Fibroblast of skin of abdomen (primary cell): Measurements from ENCODE around the gene POU3F1.
"Not testable (repeated sequence)": the region's sequence is repeated elsewhere in the genome, so short reads cannot be mapped to it uniquely, and the experiment has no call there.

ENCODE experiments used
- DNase-seq: peaks from one replicate; pipeline ENCODE4 v3.0.0-alpha.2; 2013

The POU3F1 gene

DNA sequence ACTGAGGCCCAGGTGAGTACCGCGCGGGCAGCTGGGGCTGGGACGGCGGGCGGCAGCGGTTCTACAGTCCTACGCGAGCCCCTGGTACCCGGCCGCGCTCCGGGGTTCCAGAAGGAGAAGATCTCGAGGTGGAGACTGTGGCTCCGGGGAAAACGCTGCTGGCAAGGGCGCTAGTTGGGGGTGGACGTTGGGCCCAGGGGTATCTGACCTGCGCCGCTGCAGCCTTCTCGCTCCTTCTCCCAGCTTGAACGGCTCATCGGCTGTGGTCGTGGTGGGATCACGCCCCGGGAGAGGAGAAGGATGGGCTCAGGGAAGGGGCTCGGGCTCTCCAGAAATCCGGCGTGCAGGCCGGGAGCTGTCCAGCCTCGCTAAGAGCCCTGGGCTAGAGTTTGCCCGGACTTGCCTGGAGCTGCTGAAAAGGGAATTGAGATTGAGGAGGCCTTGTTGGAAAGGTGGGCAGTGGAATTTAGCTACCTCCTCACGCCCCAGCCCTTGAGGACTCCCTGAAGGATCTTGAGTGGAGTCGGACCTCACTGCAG, 1.1 kb upstream of the POU3F1 start:
- peak; percentile 33 for DNase-seq

DNA sequence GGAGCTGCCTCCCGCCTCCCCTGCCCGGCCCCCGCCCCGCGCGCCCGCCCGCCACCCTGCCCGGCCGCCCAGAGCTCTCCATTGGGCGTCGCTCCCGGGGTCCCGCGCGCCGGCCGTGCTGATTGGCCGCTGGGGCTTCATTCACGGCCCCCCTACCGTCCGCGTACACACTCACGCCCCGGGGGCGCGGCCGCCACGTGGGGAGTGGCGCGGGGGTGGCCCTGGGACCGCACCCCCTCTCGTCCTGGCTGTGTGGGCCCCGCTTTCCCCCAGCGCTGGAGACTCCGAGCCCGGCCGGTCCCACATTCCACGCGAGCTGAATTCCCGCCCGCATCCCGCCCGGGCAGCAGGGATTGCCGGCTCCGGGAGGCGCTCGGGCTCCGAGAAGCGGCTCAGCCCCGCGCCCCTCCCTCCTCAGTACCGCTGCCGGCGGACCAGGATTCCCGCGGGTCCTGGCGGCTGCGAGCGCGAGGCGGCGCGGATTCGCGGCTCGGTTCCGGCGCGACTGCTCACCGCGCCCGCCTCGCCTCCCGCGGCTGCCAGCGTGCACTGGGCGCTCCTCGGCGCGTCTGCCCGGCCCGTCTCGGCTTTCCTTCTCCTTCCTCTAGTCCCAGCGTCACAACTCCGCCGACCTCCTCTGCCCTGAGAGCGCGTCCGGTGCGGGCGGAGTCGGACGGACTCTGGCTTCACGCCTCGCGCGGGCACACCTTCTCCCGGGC, 450 bp upstream of the POU3F1 start:
- peak; percentile 82 for DNase-seq

DNA sequence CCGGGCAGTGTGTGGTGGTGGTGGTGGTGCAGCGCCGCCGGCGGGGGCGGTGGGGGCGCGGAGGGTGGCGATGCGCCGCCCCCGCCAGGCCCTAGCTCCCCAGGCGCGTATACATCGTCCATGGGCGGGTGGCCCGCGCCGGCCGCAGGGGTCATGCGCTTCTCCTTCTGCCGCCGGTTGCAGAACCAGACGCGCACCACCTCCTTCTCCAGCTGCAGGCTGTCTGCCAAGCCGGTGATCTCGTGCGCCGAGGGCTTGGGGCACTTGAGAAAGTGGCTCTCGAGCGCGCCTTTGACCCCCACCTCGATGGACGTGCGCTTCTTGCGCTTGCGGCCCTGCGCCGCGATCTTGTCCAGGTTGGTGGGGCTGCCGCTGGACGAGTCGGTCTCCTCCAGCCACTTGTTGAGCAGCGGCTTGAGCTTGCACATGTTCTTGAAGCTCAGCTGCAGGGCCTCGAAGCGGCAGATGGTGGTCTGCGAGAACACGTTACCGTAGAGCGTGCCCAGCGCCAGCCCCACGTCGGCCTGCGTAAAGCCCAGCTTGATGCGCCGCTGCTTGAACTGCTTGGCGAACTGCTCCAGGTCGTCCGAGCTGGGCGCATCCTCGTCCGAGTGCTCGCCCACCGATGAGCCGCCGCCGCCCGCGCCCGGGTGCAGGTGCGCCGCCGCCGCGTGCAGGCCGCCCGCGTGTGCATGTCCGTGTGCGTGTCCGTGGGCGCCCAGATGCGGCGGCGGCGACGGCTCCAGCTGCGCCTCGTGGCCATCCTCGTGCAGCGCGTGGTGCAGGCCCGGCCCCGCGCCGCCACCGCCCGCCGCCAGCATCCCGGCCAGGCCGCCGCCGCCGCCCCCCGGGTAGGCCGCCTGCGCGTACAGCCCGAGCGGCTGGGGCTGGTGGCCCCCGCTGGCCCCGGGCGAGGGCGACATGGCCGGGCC, 926 bp downstream of the POU3F1 start:
- DNase-seq, result no peak

DNA sequence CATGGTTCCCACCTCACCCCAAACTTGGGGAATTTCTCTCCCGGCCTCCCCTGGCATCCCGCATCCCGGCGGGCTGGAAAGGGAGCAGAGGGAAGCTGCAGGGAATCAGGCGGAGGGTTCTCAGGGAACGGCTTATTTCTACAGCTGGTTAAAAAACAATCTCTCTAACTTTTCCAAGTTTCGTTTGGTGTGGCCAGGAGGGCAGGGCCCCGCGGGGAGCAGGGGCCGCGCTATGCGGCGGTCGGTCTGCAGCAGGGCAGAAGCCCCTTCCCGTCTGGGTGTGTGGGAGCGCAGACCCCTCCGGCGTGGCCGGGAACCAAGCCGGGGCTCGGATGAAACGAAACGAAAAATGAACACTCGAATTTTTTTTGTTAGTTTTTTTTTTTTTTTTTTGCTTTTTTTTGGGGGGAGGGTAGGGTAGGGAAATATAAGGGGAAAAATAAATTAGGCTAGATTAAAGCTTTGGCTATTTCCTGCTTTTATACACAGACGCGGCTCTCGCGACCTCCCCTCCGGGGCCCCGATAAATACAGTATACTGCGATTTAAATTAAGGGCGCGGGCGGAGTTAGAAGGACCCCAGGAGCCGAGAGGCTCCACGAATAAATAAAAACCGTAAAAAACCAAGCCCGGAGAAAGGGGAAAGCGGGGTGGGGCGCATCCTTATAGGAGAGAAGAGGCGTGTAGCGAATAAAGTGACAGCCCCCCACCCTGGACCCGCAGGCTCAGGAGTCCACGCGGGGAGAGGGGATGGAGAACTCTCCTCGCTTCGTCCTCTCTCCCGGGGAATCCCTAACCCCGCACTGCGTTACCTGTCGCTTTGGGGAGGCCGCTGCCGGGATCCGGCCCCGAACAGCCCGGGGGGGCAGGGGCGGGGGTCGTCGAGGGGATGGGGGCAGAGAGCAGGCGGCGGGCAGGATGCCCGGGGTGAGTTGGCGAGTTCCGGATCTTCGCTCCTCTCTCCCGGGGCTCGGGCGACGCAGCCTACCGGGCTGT, 2.1 kb downstream of the POU3F1 start:
- no peak for DNase-seq

DNA sequence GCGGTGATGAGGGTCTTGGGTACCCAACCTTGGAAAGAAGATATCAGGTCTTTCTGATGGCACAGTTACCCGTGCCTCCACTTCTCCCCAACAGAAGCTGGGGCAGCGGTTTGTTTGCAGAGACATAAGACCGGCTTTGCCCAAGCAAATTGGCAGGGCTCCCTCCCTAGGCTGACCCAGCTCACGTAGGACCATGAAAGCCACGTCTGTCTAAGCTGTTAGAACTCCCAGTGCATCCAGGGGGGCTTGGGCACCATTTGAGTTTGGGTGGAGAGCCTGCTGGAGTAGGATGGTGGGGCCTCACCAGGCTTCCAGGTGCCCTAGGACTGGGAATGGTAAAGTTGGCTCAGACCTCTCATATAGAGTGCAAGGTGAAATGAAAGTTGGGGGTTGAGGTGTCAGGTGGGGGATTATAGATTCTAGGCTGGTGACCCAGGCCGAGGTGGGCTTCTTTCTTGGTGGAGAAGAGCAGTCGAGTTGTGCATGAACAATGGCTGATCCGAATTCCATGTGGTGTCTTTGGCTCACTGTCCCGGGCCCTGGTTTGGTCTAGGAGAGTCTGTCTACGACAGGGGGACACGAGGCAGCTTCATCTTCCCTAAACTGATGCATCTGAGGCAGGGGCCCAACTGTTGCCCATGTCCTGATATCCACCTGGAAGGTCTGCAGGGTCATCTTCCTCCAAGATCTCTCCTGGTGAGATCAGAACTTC, 3.4 kb downstream of the POU3F1 start:
- no peak for DNase-seq

DNA sequence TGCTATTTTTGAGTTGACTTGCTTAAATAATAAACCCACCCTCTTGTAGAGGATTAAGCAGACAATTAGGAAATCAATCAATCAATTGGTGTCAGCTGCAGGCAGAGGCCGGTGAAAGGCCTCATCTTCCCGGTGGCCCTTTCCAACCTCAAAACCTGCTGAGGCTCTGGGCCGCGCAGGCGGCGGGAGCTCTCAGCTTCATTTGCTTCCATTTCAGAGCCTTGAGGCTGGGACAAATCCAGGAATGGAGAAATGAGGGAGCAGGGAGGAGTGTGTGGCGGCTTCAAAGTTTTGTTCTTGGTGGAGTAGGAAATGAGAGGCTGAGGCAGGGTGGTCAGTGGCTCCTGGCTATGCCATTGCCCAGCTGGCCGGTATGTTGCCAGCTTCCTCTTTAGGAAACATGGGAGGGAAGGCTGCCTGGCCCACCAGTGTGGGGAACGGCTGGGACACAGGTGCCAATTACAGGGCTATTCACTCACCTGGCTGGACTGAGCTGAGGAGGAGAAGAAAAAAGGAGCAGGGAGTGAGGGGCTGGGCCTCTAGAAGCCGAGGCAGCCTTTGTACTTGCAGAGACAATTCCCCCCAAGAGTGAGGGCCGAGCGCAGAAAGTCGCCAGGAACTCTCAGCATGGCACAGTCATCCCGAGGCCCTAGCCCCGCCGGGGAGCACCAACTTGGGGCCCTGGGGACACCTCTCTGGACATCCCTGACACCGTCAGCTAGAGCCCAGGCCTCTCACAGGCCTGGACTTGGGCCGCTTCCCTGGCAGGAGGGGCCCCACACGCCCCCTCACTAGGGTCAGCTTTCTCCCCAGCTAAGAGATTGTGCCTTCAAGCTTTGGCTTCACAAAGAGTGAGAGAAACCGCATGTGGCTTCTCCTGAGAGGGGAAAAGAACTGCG, 4.4 kb downstream of the POU3F1 start:
- DNase-seq, result no peak

DNA sequence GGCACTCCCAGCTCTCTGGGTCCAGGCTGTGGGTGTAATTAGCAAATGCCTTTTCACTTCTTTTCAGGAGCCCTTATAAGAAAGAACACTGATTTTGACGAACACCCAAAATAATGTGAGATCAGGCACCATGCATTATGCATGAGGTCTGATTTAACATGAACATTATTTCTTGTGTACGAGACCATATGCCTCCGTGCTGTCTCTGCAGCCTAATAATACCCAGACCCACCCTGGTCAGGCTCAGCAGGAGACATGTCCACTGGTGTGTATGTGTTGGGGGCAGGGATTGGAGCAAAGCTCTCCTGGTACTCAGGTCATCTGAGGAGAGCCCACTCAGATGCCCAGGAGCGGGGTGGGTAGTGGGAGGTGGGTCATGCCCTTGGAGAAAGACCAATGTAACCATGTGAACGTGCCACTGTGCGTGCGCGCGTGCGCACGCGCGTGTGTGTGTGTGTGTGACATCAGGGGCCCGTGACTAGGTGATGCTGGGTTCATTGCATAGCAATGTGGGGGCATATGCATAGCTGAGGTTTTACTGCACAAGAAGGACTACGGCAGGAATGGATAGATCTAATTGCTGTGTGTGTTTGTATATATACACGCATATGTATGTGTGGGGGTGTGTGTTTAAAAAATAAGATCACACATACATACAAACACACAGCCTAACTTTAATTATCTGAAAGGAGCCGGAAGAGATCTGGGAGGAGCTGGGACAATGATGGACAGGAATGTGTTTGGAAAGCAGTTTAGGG, 7.1 kb downstream of the POU3F1 start:
- DNase-seq, result no peak

DNA sequence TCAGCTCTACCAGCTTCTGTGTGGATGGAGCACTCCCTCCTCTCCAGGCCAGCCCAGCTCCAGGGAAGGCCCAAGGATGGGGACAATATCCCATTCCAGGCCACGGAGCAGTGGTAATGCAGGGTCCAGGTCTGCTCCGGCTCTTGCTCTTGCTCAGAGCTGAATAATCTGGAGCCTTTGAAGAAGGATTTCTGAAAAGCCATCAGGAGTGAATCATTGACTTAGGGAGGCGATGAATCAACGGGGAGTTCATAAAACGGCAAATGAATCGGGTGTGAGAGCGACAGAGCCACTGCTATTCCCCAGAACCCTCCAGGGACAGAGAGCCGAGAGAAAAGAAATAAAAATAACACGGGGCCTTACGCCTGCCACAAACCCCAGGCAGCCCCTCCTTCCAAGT, 7.7 kb downstream of the POU3F1 start:
- DNase-seq, result peak; percentile 76

DNA sequence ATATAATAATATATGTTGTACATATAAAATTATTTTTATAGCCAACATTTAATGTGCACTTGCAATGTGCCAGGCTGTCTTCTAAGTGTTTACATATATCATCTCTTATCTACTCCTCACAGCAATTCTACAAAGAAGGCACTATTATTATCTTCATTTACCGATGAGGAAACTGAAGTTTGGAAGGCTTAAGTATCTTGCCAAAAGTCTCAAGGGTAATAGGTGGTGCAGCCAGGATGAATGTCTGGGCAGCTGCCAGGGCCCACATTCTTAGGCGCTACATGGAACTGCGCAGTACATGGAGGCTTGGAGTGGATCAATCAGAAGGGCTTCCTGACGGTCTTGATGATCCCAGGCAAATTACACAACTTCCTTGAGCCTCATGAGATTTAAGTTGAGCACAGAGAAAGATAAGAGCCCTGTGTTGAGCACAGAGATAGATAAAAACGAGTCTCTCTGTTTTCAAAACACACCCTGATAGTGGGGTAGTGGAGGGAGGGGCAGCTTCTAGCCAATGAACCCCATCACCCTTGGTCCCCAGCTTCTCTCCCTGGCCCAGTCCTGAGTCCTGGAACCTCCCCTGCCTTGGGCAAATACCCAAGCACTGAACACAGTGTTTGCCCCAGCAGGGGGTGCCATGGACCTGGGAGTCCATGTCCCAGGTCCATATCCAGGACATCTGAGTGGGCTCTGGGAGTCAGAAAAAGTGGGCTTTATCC, 9.2 kb downstream of the POU3F1 start:
- DNase-seq, result no peak

DNA sequence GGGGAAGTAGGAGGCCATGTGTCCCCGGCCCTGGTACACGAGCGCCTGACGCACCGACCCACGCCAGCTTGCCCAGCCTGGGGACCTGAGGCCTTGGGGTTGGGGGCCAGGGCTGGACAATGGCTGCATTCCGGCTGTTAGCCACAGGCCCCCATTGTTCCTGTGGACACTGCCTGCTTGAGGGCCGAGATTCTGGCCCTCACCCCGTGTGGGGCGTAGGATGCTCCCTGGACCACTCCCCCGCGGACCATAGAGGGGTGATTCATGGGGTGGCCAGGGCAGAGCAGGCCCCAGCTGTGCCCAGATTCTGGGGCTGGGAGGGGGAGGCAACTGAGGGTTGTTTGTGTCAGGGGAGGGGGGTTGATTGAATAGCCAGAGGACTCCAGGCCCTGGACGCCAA, 11.7 kb downstream of the POU3F1 start:
- DNase-seq, result no peak

DNA sequence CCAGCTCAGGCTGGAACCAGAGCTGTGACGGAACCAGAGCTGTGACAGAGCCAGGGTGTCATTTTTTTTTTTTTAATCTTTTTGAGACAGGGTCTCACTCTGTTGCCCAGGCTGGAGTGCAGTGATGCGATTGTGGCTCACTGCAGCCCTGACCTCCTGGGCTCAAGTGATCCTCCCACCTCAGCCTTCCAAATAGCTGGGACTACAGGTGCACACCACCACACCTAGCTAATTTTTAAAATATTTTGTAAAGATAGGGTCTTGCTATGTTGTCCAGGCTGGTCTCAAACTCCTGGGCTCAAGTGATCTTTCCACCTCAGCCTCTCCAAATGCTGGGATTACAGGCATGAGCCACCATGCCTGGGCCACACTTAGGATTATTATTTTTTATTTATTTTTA, 13.6 kb downstream of the POU3F1 start:
- DNase-seq, result not testable (repeated sequence)

DNA sequence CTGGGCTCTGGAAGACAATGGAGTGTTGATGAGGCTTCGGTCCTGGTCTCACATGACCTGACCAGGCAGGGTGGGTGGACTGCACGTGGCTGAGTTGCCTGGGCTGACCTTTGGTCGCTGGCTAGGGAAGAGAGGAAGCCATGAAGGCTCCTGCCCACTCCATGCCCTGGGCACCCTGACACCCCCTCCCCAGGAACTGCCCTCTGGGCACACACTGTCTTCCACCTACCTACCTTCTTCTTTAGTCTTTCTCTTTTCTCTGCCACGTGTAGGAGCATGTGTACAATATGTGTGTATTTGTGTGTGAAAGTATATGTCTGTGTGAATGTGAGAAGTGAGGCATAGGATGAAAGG, 15.1 kb downstream of the POU3F1 start:
- no peak for DNase-seq

DNA sequence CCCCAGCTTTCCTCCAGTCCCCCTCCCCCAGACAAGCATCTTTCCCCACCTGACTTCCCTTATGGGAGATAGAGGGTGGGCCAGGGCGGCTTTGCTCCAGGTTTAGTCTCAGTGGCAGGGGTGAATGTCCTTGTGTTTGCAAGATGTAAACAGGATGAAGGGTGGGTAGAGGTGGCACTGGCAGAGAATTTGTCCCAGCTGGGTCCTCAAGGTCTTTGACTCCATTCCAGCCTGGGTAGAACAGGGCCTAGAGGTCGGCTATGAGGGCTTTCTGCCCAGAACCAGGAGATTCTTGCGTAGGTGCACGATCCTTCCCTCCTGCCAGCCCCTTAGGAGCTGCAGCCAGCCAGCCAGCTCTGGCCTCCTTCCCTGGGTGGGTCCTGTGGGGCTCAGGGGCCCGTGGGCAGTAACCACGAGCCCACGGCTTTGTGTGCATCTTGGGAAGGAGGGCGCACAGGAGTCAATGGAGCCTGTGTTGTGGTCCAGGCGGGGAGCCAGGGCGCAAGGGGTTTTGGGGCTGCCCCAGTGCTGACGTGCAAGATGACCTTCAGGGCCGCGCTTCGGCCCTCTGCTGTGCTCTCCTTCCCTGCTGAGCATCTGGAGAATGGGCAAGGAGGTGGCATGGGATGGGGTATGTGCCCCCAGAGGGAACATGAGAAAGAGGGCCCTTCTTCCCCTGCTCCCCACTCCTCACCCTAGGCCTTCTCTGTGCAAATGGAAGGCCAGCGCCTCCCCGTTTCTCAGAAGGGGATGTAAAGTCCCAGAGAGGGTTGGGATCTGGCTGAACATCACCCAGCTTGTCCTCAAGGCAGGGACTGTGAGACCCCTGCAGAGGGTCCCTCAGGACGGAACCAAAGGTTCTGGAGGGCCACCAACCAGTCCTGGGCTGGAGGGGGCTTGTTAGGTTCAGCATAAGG, 15.7 kb downstream of the POU3F1 start:
- DNase-seq, result no peak

DNA sequence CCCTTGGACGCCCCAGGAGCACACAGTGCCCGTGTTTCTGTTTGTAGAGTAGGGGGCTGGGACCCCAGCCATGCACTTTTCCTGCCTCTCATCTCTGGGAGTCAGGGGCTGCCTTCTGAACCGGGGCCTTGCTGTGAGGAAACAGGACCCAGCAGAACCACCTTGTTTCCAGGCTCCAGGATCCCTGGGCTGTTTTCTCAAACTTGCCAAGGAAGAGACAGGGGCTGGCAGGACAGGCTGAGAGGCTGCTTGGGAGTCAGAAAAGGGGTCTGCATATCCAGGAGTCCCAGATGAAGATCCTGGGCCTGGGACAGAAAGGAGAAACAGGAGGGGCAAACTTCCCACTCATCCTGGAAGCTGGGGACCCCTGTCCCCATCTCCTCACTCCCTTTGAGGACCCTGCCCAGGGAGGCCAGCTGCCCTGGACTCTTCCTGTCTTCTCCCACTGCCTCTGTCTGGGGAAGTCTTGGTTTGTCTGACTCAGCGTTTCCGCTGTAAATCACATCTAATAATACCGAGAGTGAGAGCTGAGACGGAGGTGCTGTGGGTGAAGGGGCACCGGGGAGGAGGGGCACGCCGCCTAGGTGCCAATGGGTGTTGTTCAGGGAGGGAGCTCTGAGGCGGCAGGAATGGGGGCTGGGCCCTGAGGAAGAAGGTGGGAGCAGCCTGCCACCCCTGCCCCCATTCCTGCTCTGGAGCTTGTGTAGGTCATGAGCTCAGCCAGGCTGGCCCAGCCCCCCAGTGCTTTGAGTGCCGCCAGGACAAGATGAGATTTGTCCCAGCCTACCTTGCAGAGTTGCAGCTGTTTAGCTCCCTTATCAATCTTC, 16.7 kb downstream of the POU3F1 start:
- DNase-seq, result peak; percentile 78

DNA sequence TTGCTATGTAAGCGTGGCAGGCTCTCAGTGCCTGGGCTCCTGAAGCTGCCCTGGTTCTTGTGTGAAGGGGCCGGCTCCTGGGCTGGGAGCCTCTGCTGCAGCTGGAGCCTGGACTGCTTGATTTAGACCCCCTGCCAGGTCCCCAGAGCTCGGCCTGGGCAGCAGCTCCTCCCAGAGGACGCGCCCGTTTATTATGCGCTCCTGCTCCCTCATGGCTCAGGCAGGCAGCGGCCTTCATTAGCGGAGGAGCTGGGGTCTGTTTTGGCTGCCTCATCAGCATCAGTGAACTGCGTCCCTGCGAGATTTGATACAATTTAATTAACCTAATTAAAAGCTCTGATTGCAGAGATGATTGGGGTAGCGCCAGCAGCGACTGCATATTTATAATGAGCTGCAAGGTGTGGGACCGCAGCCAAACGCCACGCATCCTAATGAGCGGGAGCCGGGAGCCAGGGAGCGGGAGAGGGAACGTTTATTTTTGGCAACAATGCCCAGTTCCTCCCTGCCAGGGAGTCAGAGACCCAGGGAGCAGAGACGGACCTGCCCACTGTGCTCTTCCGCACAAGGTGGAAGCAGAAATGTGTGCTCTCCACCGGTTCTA, 17.4 kb downstream of the POU3F1 start:
- peak; percentile 42 for DNase-seq

DNA sequence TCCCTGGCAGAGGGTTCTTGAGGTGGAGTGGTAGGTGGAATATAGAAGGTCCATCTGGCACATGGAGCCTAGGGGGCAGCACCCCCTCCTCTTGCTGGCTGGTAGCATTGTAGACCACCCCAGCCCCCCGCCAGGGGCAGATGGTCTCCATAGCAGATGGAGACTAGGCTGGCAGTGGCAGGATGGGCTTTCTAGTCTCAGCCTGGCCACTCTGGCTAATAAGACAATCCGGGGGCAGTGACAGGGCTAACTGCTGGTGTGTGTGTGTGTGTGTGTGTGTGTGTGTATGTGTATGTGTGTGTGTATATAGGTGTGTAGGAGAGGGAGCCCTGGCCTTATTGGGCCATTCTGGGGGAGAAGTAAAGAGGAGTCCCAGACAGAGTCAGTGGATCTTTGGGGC, 17.9 kb downstream of the POU3F1 start:
- DNase-seq, result no peak

DNA sequence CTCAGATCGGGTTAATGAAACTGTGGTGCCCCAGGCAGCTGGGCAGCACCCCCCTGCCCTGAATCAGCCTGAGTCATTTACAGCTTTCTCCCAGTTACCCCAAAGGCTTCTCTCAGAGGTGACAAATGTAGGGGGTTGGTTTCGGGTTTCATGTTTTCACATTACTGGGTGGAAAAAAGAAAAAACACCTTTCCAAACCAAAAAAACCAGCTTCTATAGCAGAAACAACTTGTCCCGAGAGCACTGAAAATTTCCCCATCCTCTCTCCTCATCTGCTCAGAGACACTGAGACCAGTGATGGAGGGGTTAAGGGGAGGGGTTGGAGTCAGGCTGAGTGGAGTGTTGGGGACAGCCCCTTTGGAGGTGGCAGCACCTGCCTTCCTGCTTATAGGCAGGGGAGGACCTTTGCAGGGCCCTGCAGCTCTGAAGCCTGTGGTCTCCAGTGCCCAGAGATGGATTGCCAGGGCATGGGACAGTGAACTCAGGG, 18.4 kb downstream of the POU3F1 start:
- no peak for DNase-seq
